HepG2 (cell line): ENCODE results near the gene PRDM15.

Experiments used
- BHLHE40 ChIP-seq: IDR thresholded peaks from 2 replicates; pipeline ENCODE4 v1.6.1; 2011; ENCODE audit warnings: low read length, improper control_type of control experiment
- CCAR2 ChIP-seq: fragments of 200-400 bp; formaldehyde crosslinking; optimal IDR thresholded peaks from 2 replicates; pipeline ENCODE3; 2018; ENCODE audit warnings: low read depth, mild to moderate bottlenecking, low read length, moderate library complexity
- EZH2 ChIP-seq: conservative IDR thresholded peaks from 2 replicates; pipeline ENCODE4 v1.6.1; 2012; ENCODE audit warnings: mild to moderate bottlenecking, low read depth, low read length, moderate library complexity
- POLR2A ChIP-seq, 2 experiments: IDR thresholded peaks; 2 replicates each; pipeline ENCODE4 v1.6.1; 2011; ENCODE audit warnings: low read depth in 2 of 2, low read length in 2 of 2, mild to moderate bottlenecking in 1 of 2, moderate library complexity in 1 of 2; ENCODE audit not compliant: insufficient read depth in 1 of 2
- TCF7L2 ChIP-seq: IDR thresholded peaks from 2 replicates; pipeline ENCODE4 v1.6.1; 2011; ENCODE audit warnings: mild to moderate bottlenecking, low read depth, low read length, moderate library complexity
- TP53 ChIP-seq: sonication (generic); formaldehyde crosslinking; conservative IDR thresholded peaks from 2 replicates; pipeline ENCODE4 v1.4.0; 2020; ENCODE audit warnings: missing genetic modification reagents
- ZBTB10 ChIP-seq: sonication (generic); formaldehyde crosslinking; IDR thresholded peaks from 2 replicates; pipeline ENCODE4 v1.4.0; 2020; ENCODE audit warnings: missing genetic modification reagents, borderline replicate concordance
- ZNF569 ChIP-seq: sonication (generic); formaldehyde crosslinking; IDR thresholded peaks from 2 replicates; pipeline ENCODE4 v1.5.0; 2020; ENCODE audit warnings: mild to moderate bottlenecking, missing genetic modification reagents, moderate library complexity, borderline replicate concordance
- TF ChIP-seq, protein P1 (sequence below): sonication (generic); formaldehyde crosslinking; IDR thresholded peaks from 2 replicates; pipeline ENCODE4 v1.5.0; 2020; ENCODE audit warnings: mild to moderate bottlenecking, missing genetic modification reagents, moderate library complexity
- TF ChIP-seq, protein P2 (sequence below): sonication (generic); formaldehyde crosslinking; IDR thresholded peaks from 2 replicates; pipeline ENCODE4 v1.9.0; 2021; ENCODE audit warnings: missing genetic modification reagents, mild to moderate bottlenecking, borderline replicate concordance
- TF ChIP-seq, protein P3 (sequence below), 2 experiments: sonication (generic) in 1 of 2; formaldehyde crosslinking in 1 of 2; IDR thresholded peaks; 2 replicates each; pipeline versions ENCODE4 v1.5.1 to v1.6.1; 2011 to 2020; ENCODE audit warnings: borderline replicate concordance in 1 of 2, low read depth in 1 of 2, low read length in 1 of 2, mild to moderate bottlenecking in 1 of 2, missing genetic modification reagents in 1 of 2, moderate library complexity in 1 of 2

- no peak for TF ChIP-seq BHLHE40
- TF ChIP-seq, protein P1, sequence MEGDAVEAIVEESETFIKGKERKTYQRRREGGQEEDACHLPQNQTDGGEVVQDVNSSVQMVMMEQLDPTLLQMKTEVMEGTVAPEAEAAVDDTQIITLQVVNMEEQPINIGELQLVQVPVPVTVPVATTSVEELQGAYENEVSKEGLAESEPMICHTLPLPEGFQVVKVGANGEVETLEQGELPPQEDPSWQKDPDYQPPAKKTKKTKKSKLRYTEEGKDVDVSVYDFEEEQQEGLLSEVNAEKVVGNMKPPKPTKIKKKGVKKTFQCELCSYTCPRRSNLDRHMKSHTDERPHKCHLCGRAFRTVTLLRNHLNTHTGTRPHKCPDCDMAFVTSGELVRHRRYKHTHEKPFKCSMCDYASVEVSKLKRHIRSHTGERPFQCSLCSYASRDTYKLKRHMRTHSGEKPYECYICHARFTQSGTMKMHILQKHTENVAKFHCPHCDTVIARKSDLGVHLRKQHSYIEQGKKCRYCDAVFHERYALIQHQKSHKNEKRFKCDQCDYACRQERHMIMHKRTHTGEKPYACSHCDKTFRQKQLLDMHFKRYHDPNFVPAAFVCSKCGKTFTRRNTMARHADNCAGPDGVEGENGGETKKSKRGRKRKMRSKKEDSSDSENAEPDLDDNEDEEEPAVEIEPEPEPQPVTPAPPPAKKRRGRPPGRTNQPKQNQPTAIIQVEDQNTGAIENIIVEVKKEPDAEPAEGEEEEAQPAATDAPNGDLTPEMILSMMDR (CRISPR knock-in tag): no peak
- no peak for TF ChIP-seq EZH2
- TF ChIP-seq, protein P2, sequence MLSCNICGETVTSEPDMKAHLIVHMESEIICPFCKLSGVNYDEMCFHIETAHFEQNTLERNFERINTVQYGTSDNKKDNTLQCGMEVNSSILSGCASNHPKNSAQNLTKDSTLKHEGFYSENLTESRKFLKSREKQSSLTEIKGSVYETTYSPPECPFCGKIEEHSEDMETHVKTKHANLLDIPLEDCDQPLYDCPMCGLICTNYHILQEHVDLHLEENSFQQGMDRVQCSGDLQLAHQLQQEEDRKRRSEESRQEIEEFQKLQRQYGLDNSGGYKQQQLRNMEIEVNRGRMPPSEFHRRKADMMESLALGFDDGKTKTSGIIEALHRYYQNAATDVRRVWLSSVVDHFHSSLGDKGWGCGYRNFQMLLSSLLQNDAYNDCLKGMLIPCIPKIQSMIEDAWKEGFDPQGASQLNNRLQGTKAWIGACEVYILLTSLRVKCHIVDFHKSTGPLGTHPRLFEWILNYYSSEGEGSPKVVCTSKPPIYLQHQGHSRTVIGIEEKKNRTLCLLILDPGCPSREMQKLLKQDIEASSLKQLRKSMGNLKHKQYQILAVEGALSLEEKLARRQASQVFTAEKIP (CRISPR knock-in tag): no peak
- TF ChIP-seq, protein P3, sequence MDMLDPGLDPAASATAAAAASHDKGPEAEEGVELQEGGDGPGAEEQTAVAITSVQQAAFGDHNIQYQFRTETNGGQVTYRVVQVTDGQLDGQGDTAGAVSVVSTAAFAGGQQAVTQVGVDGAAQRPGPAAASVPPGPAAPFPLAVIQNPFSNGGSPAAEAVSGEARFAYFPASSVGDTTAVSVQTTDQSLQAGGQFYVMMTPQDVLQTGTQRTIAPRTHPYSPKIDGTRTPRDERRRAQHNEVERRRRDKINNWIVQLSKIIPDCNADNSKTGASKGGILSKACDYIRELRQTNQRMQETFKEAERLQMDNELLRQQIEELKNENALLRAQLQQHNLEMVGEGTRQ (IDR thresholded peaks at IDR 0.05; ENCODE audit: low read depth, low read length): no peak
- TF ChIP-seq, protein P3 (CRISPR knock-in tag; IDR thresholded peaks at IDR 0.05; ENCODE audit: borderline replicate concordance): no peak
- TF ChIP-seq ZBTB10 (CRISPR knock-in tag): no peak
- TF ChIP-seq TCF7L2: no peak
- TF ChIP-seq CCAR2: no peak
- no peak for TF ChIP-seq POLR2A (IDR thresholded peaks at IDR 0.05; ENCODE audit: insufficient read depth in 1 of 2, low read depth in 2 of 2, low read length in 2 of 2)
- no peak for TF ChIP-seq ZNF569 (CRISPR knock-in tag)
- no peak for TF ChIP-seq TP53 (CRISPR knock-in tag)
These were observed 70.3 kb downstream of the PRDM15 start for GRCh38 chr21:41808846-41809245.
